A549 (cell line): ENCODE measurements around the gene CSKMT. TPM values are rescaled to one million over a fixed set of nuclear protein-coding genes. Genes with fewer than 3 reads are reported as not detected.

Source experiments
- ATAC-seq, 2 experiments: fragments of 200-7000 bp in 1 of 2; fragments of >200 bp in 1 of 2; cut with Nextera tagmentation in 1 of 2; cut with Tn5 transposase in 1 of 2; 3 replicates each; pipeline versions ENCODE4 v1.8.0 to v1.9.1; 2018 to 2020; ENCODE audit warnings: mild to moderate bottlenecking in 1 of 2, moderate library complexity in 1 of 2
- CTCF ChIA-PET: fragments of 300-600 bp; sonication (Branson Sonifier 250); formaldehyde crosslinking; extraction: SDS; loops from one replicate; lab custom pipeline; 2021; ENCODE audit warnings: antibody characterized with exemption, inconsistent platforms; lab: Yijun Ruan, JAX
- POLR2A ChIA-PET: fragments of 350-600 bp; formaldehyde crosslinking; extraction: SDS; loops from one replicate; lab custom pipeline; 2021; ENCODE audit warnings: antibody characterized with exemption, inconsistent platforms; lab: Yijun Ruan, JAX
- DNase-seq, 2 experiments: peaks; one replicate each; pipeline versions ENCODE4 v3.0.0 to v3.0.0-alpha.2; 2011 to 2016; ENCODE audit warnings: low read depth in 1 of 2, low spot score in 1 of 2
- FAIRE-seq: peaks from 2 replicates; lab custom pipeline; 2011; peaks lifted over from hg19 to GRCh38; lab: Jason Lieb, UNC
- H3K27ac ChIP-seq, 2 experiments: fragments of >200 bp; sonication (Bioruptor Twin); formaldehyde crosslinking; 3 replicates each; pipeline ENCODE4 v1.5.1; 2016 to 2017
- H3K4me1 ChIP-seq: fragments of >200 bp; sonication (Bioruptor Twin); formaldehyde crosslinking; 3 replicates; pipeline ENCODE4 v1.6.1; 2016
- H3K4me2 ChIP-seq: fragments of >200 bp; sonication (Bioruptor Twin); formaldehyde crosslinking; 3 replicates; pipeline ENCODE4 v1.6.1; 2016
- H3K4me3 ChIP-seq: fragments of >200 bp; sonication (Bioruptor Twin); formaldehyde crosslinking; 3 replicates; pipeline ENCODE4 v1.5.1; 2016
- H3K9me3 ChIP-seq: fragments of >200 bp; sonication (Bioruptor Twin); formaldehyde crosslinking; 3 replicates; pipeline ENCODE4 v1.6.1; 2016
- BHLHE40 ChIP-seq: IDR thresholded peaks from 2 replicates; pipeline ENCODE4 v1.6.1; 2012; ENCODE audit warnings: low read depth, low read length, inconsistent platforms
- CBX2 ChIP-seq: fragments of 200-600 bp; sonication (generic); IDR thresholded peaks from 2 replicates; pipeline ENCODE4 v1.6.1; 2016; ENCODE audit warnings: low read depth, mild to moderate bottlenecking, borderline replicate concordance
- CBX8 ChIP-seq: fragments of 200-600 bp; sonication (generic); IDR thresholded peaks from 2 replicates; pipeline ENCODE4 v1.6.1; 2016
- CEBPB ChIP-seq, 2 experiments: fragments of >200 bp in 1 of 2; sonication (Bioruptor Twin) in 1 of 2; formaldehyde crosslinking in 1 of 2; IDR thresholded peaks; 2 replicates each; pipeline ENCODE4 v1.6.1; 2012 to 2016
- CTCF ChIP-seq: fragments of >200 bp; sonication (Bioruptor Twin); formaldehyde crosslinking; IDR thresholded peaks from 3 replicates; pipeline ENCODE4 v1.5.1; 2016
- EHMT2 ChIP-seq: fragments of 200-600 bp; sonication (generic); IDR thresholded peaks from 2 replicates; pipeline ENCODE4 v1.6.1; 2016; ENCODE audit warnings: antibody characterized with exemption, low read depth, mild to moderate bottlenecking, moderate library complexity
- EP300 ChIP-seq, 2 experiments: fragments of >200 bp; sonication (Bioruptor Twin); formaldehyde crosslinking; IDR thresholded peaks; 2 replicates in 1 of 2; 3 replicates in 1 of 2; pipeline ENCODE4 v1.6.1; 2016 to 2017
- FOSB ChIP-seq: fragments of 250-450 bp; sonication (Bioruptor Pico); IDR thresholded peaks from 2 replicates; pipeline ENCODE4 v1.5.0; 2020; ENCODE audit warnings: mild to moderate bottlenecking, moderate library complexity
- FOSL2 ChIP-seq, 2 experiments: fragments of 450-650 bp in 1 of 2; fragments of >200 bp in 1 of 2; sonication (Bioruptor Twin) in 1 of 2; formaldehyde crosslinking; IDR thresholded peaks; 2 replicates each; pipeline versions ENCODE4 v1.5.0 to v1.6.1; 2016 to 2020; ENCODE audit warnings: mild to moderate bottlenecking in 1 of 2, moderate library complexity in 1 of 2
- GATA3 ChIP-seq: IDR thresholded peaks from 2 replicates; pipeline ENCODE4 v1.6.1; 2012; ENCODE audit warnings: borderline replicate concordance
- HMGXB4 ChIP-seq: fragments of 250-450 bp; sonication (Bioruptor Pico); IDR thresholded peaks from 2 replicates; pipeline ENCODE4 v1.5.0; 2021; ENCODE audit warnings: mild to moderate bottlenecking, moderate library complexity, borderline replicate concordance
- HOXA7 ChIP-seq: fragments of 250-450 bp; sonication (Bioruptor Pico); IDR thresholded peaks from 2 replicates; pipeline ENCODE4 v1.5.0; 2020; ENCODE audit warnings: mild to moderate bottlenecking, moderate library complexity
- HOXB13 ChIP-seq: fragments of 250-450 bp; sonication (Bioruptor Pico); IDR thresholded peaks from 2 replicates; pipeline ENCODE4 v1.5.0; 2020; ENCODE audit warnings: low read depth, mild to moderate bottlenecking, moderate library complexity
- HOXB5 ChIP-seq: fragments of 250-450 bp; sonication (Bioruptor Pico); IDR thresholded peaks from 2 replicates; pipeline ENCODE4 v1.5.0; 2020; ENCODE audit warnings: mild to moderate bottlenecking, moderate library complexity
- KDM1A ChIP-seq: fragments of 200-600 bp; sonication (generic); IDR thresholded peaks from 2 replicates; pipeline ENCODE4 v1.6.1; 2016; ENCODE audit warnings: low read depth, mild to moderate bottlenecking
- MAFK ChIP-seq: fragments of 450-650 bp; IDR thresholded peaks from 2 replicates; pipeline ENCODE4 v1.6.1; 2014; ENCODE audit not compliant: partially characterized antibody
- NFE2L2 ChIP-seq: fragments of 150-350 bp; conservative IDR thresholded peaks from 2 replicates; pipeline ENCODE4 v1.6.1; 2014; ENCODE audit warnings: low read length
- NR3C1 ChIP-seq: fragments of >200 bp; sonication (Bioruptor Twin); formaldehyde crosslinking; IDR thresholded peaks from 3 replicates; pipeline ENCODE4 v1.6.1; 2017
- RARB ChIP-seq: fragments of 250-450 bp; sonication (Bioruptor Pico); IDR thresholded peaks from 2 replicates; pipeline ENCODE4 v1.8.0; 2021; ENCODE audit warnings: mild to moderate bottlenecking, moderate library complexity
- RFX5 ChIP-seq: fragments of 450-650 bp; IDR thresholded peaks from 2 replicates; pipeline ENCODE4 v1.7.1; 2014; ENCODE audit warnings: antibody characterized with exemption, mild to moderate bottlenecking, moderate library complexity
- SMC3 ChIP-seq: fragments of >200 bp; sonication (Bioruptor Twin); formaldehyde crosslinking; IDR thresholded peaks from 3 replicates; pipeline ENCODE4 v1.6.1; 2018; ENCODE audit warnings: inconsistent platforms
- SREBF2 ChIP-seq: fragments of 450-650 bp; IDR thresholded peaks from 2 replicates; pipeline ENCODE4 v1.6.1; 2014; ENCODE audit warnings: mild to moderate bottlenecking, moderate library complexity
- TP53 ChIP-seq: fragments of 250-450 bp; sonication (Bioruptor Pico); IDR thresholded peaks from 2 replicates; pipeline ENCODE4 v1.5.0; 2021; ENCODE audit warnings: mild to moderate bottlenecking, moderate library complexity
- ZC3H11A ChIP-seq: fragments of 450-650 bp; IDR thresholded peaks from 2 replicates; pipeline ENCODE4 v1.6.1; 2014; ENCODE audit warnings: antibody characterized with exemption, mild to moderate bottlenecking
- ZSCAN20 ChIP-seq: fragments of 250-450 bp; sonication (Bioruptor Pico); IDR thresholded peaks from 2 replicates; pipeline ENCODE4 v1.8.0; 2022; ENCODE audit warnings: mild to moderate bottlenecking, moderate library complexity
- WGBS: methylation state at CpG from one replicate; pipeline ENCODE4 v1.1.6; 2017; ENCODE audit errors: missing lambda C conversion rate; 5-methylcytosine and 5-hydroxymethylcytosine counted together
- polyA plus RNA-seq, 4 experiments: library from polyadenylated mRNA; depleted of rRNA in 3 of 4; stranded (reverse); fragments of >200 nt; fragmentation: RNase III in 1 of 4; extraction: RNeasy Plus Mini Kit Qiagen cat#74134 plus additional on column Dnase treatment in 1 of 4; gene quantifications; 2 replicates in 3 of 4; 3 replicates in 1 of 4; pipeline ENCODE4 v1.2.3, GENCODE V29; 2011 to 2017

CSKMT gene
- polyA plus RNA-seq, 2 of the 4 experiments (the other 2 are of a cell fraction): 5.7 to 14.3 TPM

- FAIRE-seq (no peak), ATAC-seq (peak in 1 of 2 experiments; percentile 15; a peak in 1 of 6 replicates), DNase-seq (peak; percentile 52 to 58)
- POLR2A ChIA-PET: interaction anchor here (0.6 to 3.6 kb wide), 3 partner anchors 14 to 233 kb away, joined by 5 to 28 read pairs (median 15); partner anchors contain the start of genes HNRNPUL2, TTC9C and ZBTB3
- Histone ChIP-seq H3K27ac (peak overlapping the region; percentile 56 to 80), H3K4me3 (no peak overlapping the region), H3K4me1 (peaks cover 48% of the 10 kb centered on the region), H3K9me3 (no peaks in the 10 kb centered on the region), H3K4me2 (peak overlapping the region; percentile 67)
- CTCF ChIA-PET: interaction anchor here (0.9 to 3.0 kb wide), 6 partner anchors 10 to 318 kb away, joined by 3 to 11 read pairs (median 4); no protein-coding TSS in a partner anchor
- TF ChIP-seq RFX5 (no peak), SMC3 (no peak), ZSCAN20 (no peak), EHMT2 (no peak), MAFK (peak; percentile 24), FOSL2 (IDR thresholded peaks at IDR 0.05) (no peak), FOSL2 (CRISPR knock-in tag; IDR thresholded peaks at IDR 0.05) (peak; percentile 11; the same call in 1 of the 2 replicates)
- WGBS: 17% methylated on average over 2 of the region's 2 CpGs
These were observed 48.2 kb downstream of the CSKMT start for GRCh38 chr11:62713343-62713742.

- peak in 1 of 2 experiments; percentile 43; a peak in 2 of 6 replicates for ATAC-seq
- DNase-seq: no peak
- FAIRE-seq: no peak
- TF ChIP-seq KDM1A: no peak
- TF ChIP-seq BHLHE40: no peak
- no peak for TF ChIP-seq HOXB13 (CRISPR knock-in tag)
- no peak for TF ChIP-seq EHMT2
- ChIA-PET POLR2A (interaction anchor here (2.0 kb wide), 1 partner anchor 12 kb away, joined by 14 read pairs; the partner anchor contains the start of genes HNRNPUL2 and TTC9C), CTCF (interaction anchor here (0.9 to 3.0 kb wide), 8 partner anchors 8 to 291 kb away, joined by 3 to 11 read pairs (median 4); partner anchors contain the start of genes BSCL2, GNG3, TMEM179B and UQCC3)
- peaks cover 35% of the 10 kb centered on the region for H3K4me1 ChIP-seq
- 98% methylated on average over 21 of the region's 24 CpGs for WGBS
- H3K4me2 ChIP-seq: no peak overlapping the region
- H3K9me3 ChIP-seq: no peaks in the 10 kb centered on the region
- peak overlapping the region in 1 of 2 experiments; percentile 80; a peak in 2 of 6 replicates for H3K27ac ChIP-seq
- no peak overlapping the region for H3K4me3 ChIP-seq
These were observed 50.3 kb downstream of the CSKMT start for GRCh38 chr11:62715150-62716130.

- H3K4me1 ChIP-seq: peaks cover 35% of the 10 kb centered on the region
- ATAC-seq (no peak), DNase-seq (no peak), FAIRE-seq (no peak)
- H3K9me3 ChIP-seq: no peaks in the 10 kb centered on the region
- TF ChIP-seq MAFK: peak; percentile 91
- TF ChIP-seq TP53 (CRISPR knock-in tag): no peak
- ChIA-PET CTCF (interaction anchor here (0.9 to 1.5 kb wide), 3 partner anchors 8 to 22 kb away, joined by 4 to 6 read pairs (median 6); partner anchors contain the start of genes BSCL2 and GNG3), POLR2A (interaction anchor here (2.0 kb wide), 1 partner anchor 11 kb away, joined by 14 read pairs; the partner anchor contains the start of genes HNRNPUL2 and TTC9C)
- no peak overlapping the region for H3K4me3 ChIP-seq
- WGBS: 92% methylated on average over 5 of the region's 5 CpGs
- no peak overlapping the region for H3K27ac ChIP-seq
- H3K4me2 ChIP-seq: no peak overlapping the region
These were observed 51.1 kb downstream of the CSKMT start for GRCh38 chr11:62716206-62716605.

GRCh38 chr11:62716816-62717215, 51.7 kb downstream of the CSKMT start:
- ChIA-PET POLR2A (interaction anchor here (2.0 kb wide), 1 partner anchor 11 kb away, joined by 14 read pairs; the partner anchor contains the start of genes HNRNPUL2 and TTC9C), CTCF (interaction anchor here (1.2 to 1.5 kb wide), 2 partner anchors 8 to 9 kb away, joined by 4 to 6 read pairs; partner anchors contain the start of genes BSCL2 and GNG3)
- H3K4me3 ChIP-seq: no peak overlapping the region
- ATAC-seq: no peak
- DNase-seq: no peak
- no peak overlapping the region for H3K4me2 ChIP-seq
- no peak overlapping the region for H3K27ac ChIP-seq
- H3K9me3 ChIP-seq: no peaks in the 10 kb centered on the region
- FAIRE-seq: no peak
- peaks cover 35% of the 10 kb centered on the region for H3K4me1 ChIP-seq
- WGBS: 97% methylated on average over 11 of the region's 11 CpGs
- TF ChIP-seq TP53 (CRISPR knock-in tag) (no peak), EP300 (IDR thresholded peaks at IDR 0.05) (no peak), CBX8 (no peak), ZC3H11A (no peak), GATA3 (no peak), HOXA7 (CRISPR knock-in tag) (no peak), RARB (CRISPR knock-in tag) (no peak), NR3C1 (no peak), HMGXB4 (CRISPR knock-in tag) (no peak), NFE2L2 (no peak), SREBF2 (no peak), CBX2 (no peak), CEBPB (IDR thresholded peaks at IDR 0.05) (no peak), FOSB (CRISPR knock-in tag) (no peak), EHMT2 (no peak), CTCF (no peak), HOXB5 (no peak)
